Mammary epithelial cell (primary cell): ENCODE data around the gene GFRA4.

Experiments used
- CTCF ChIP-seq, 2 donors: IDR thresholded peaks in 1 of 2; conservative IDR thresholded peaks in 1 of 2; 2 replicates each; pipeline ENCODE4 v1.5.1; 2011 to 2012; ENCODE audit warnings: inconsistent platforms in 2 of 2, low read length in 2 of 2, mild to moderate bottlenecking in 2 of 2, control low read depth in 1 of 2, low read depth in 1 of 2; ENCODE audit not compliant: insufficient read depth in 1 of 2; ENCODE audit errors: extremely low read depth in 1 of 2
- EZH2 ChIP-seq: IDR thresholded peaks from 2 replicates; pipeline ENCODE4 v1.6.1; 2012; ENCODE audit warnings: low read length, inconsistent platforms, borderline replicate concordance

DNA sequence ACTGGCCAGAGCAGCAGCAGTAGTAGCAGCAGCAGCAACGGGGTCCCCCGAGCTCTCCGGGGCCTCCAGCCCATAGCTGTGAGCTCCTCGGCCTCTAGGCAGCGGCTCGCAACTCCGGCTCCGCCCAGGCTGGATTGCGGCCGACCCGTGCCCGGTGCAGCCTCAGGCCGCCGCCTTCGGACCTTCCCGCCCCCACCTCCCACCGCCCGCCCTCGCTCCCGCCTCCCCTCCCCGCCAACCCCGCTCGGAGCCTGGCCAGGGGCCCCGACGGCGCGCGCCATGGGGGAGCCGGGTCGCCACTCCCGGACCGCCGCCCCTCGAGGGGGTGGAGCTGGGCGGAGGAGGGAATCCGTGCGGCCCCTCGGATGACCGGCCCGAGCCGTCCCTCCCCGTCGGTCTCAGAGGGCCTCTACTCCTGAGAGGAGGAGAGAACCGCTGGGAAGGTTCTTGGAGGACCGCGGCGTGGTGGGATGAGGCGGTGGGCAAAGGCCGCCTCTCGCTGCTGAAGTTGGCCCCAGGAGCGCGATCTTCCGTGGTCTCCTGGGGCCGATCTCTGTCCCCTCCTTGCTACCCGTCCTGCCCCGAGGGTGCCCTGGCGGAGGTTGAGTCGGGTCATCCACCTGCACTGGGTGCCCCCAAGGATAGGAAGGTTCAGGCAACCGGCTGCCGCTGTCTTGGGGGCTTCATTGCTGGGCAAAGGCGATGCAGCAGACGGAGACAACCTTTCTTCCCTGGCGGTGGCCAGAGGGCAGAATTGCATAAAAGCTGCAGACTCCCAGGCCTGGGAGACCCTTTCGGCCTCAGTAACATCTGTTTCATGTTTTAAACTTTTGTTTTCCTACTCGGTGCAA, 19.0 kb upstream of the GFRA4 start, which contains the start of gene ADAM33:
- TF ChIP-seq CTCF (conservative IDR thresholded peaks at IDR 0.05 in 1 of 2, IDR thresholded peaks at IDR 0.05 in 1 of 2; ENCODE audit: extremely low read depth in 1 of 2, insufficient read depth in 1 of 2, low read depth in 1 of 2, low read length in 2 of 2) (no peak), EZH2 (peak; percentile 27)
